ENCODE data around the gene FXR2. TPM values are rescaled to one million over a fixed set of nuclear protein-coding genes. Genes with fewer than 3 reads are reported as not detected.

The FXR2 gene
- total and polyA plus RNA-seq, 9 of the 15 experiments (the other 6 are each of a cell fraction or from before 2014, with no cell fraction given) = 2.0 to 49.3 (median 24.5) TPM

- TF ChIP-seq CHD7 (IDR thresholded peaks at IDR 0.05; ENCODE audit: low read depth, low read length) (no peak), RBBP5 (IDR thresholded peaks at IDR 0.05; ENCODE audit: borderline replicate concordance, insufficient read depth, low read length, poor library complexity, severe bottlenecking) (peak; percentile 75), POLR2G (IDR thresholded peaks at IDR 0.05; ENCODE audit: low read depth, low read length) (peak; percentile 87), E2F6 (IDR thresholded peaks at IDR 0.05; ENCODE audit: borderline replicate concordance in 1 of 2, extremely low read depth in 1 of 2, insufficient read depth in 1 of 2, insufficient read length in 1 of 2, low read depth in 1 of 2, low read length in 1 of 2, poor library complexity in 1 of 2, severe bottlenecking in 1 of 2) (peak; percentile 61 to 81), SAFB (IDR thresholded peaks at IDR 0.05; ENCODE audit: borderline replicate concordance, low read depth, low read length) (0 out of 2 replicates have a peak, but pooled peaks have one; percentile 11), ZNF395 (CRISPR knock-in tag; IDR thresholded peaks at IDR 0.05) (peak; percentile 76; the same call in 1 of the 2 replicates), PCBP1 (IDR thresholded peaks at IDR 0.05; ENCODE audit: low read depth, low read length, poor library complexity, severe bottlenecking) (peak; percentile 41), ATF7 (IDR thresholded peaks at IDR 0.05) (0 out of 2 replicates have a peak, but pooled peaks have one; percentile 13), NRF1 (conservative IDR thresholded peaks at IDR 0.05 in 1 of 2, IDR thresholded peaks at IDR 0.05 in 1 of 2) (peak; percentile 91 to 92), SIN3A (IDR thresholded peaks at IDR 0.05; ENCODE audit: borderline replicate concordance in 2 of 2, control insufficient read depth in 1 of 2, low read depth in 2 of 2, low read length in 2 of 2) (peak in 1 of 2 experiments; percentile 61; a peak in 1 of 4 replicates)
Measured at GRCh38 chr17:7561589-7562207, 53.0 kb downstream of the FXR2 start, which contains the start of gene SENP3 (continued).

Data from K562 (cell line).